Sigmoid colon (tissue), 4 donors: ENCODE data around the gene ARL16.

ENCODE experiments used
- CTCF ChIP-seq, 4 experiments: fragments of 450-650 bp in 3 of 4; fragments of 200-600 bp in 1 of 4; IDR thresholded peaks; one replicate each; pipeline ENCODE4 v1.5.1; 2016 to 2019; ENCODE audit warnings: antibody characterized with exemption in 4 of 4, mild to moderate bottlenecking in 3 of 4, moderate library complexity in 2 of 4
- EP300 ChIP-seq, 4 donors: sonication (generic); formaldehyde crosslinking; IDR thresholded peaks; one replicate each; pipeline ENCODE4 v1.6.1; 2017; ENCODE audit warnings: antibody characterized with exemption in 4 of 4
- POLR2A ChIP-seq, 2 donors: fragments of 450-650 bp; IDR thresholded peaks; one replicate each; pipeline ENCODE4 v1.6.1; 2016; ENCODE audit warnings: antibody characterized with exemption in 2 of 2, mild to moderate bottlenecking in 2 of 2, moderate library complexity in 2 of 2
- POLR2AphosphoS5 ChIP-seq, 4 donors: sonication (generic); formaldehyde crosslinking; IDR thresholded peaks; one replicate each; pipeline ENCODE4 v1.6.1; 2017; ENCODE audit warnings: antibody characterized with exemption in 4 of 4

- TF ChIP-seq POLR2AphosphoS5 (IDR thresholded peaks at IDR 0.05): no peak
- no peak for TF ChIP-seq POLR2A (IDR thresholded peaks at IDR 0.05)
- no peak for TF ChIP-seq CTCF (IDR thresholded peaks at IDR 0.05)
- TF ChIP-seq EP300 (IDR thresholded peaks at IDR 0.05): no peak
Measured at GRCh38 chr17:81686614-81687013, 3.0 kb upstream of the ARL16 start.
